C4-2B (cell line): Measurements from ENCODE around the gene UBN2.
A peak's percentile ranks its signal among the peaks of the same experiment; 100 is the strongest.

Source experiments
- H3K27ac ChIP-seq: fragments of 450-650 bp; 2 replicates; pipeline ENCODE4 v1.5.1; 2017
- CTCF ChIP-seq: fragments of 450-650 bp; conservative IDR thresholded peaks from 2 replicates; pipeline ENCODE4 v1.5.1; 2017; ENCODE audit warnings: mild to moderate bottlenecking
- ZFX ChIP-seq: fragments of 450-650 bp; IDR thresholded peaks from 2 replicates; pipeline ENCODE4 v1.6.1; 2017

The UBN2 gene

GRCh38 chr7:139341058-139341775 lies 110.2 kb downstream of the UBN2 start, which contains the start of gene FMC1:
Gene FMC1 (plus strand): TSS chr7:139341337. CDS start chr7:139341385, 48 bp downstream.
- TF ChIP-seq CTCF (no peak; the same call in 1 of the 2 replicates), ZFX (peak; percentile 88)
- H3K27ac ChIP-seq, result peak within 1 kb of the TSS; percentile 97

- TF ChIP-seq ZFX (no peak), CTCF (no peak)
- H3K27ac ChIP-seq, result peak overlapping the region; percentile 97
Measured at GRCh38 chr7:139341776-139342226, 110.8 kb downstream of the UBN2 start.

- H3K27ac ChIP-seq, result no peak overlapping the region
- TF ChIP-seq ZFX (no peak), CTCF (no peak)
Measured at GRCh38 chr7:139345042-139345441, 114.0 kb downstream of the UBN2 start.

GRCh38 chr7:139351027-139351426 lies 120.0 kb downstream of the UBN2 start:
- H3K27ac ChIP-seq, result no peak overlapping the region
- no peak for TF ChIP-seq ZFX
- TF ChIP-seq CTCF, result no peak

- TF ChIP-seq ZFX (no peak), CTCF (no peak)
- H3K27ac ChIP-seq, result no peak overlapping the region
Measured at GRCh38 chr7:139354729-139355128, 123.7 kb downstream of the UBN2 start.

GRCh38 chr7:139355320-139355719 lies 124.3 kb downstream of the UBN2 start:
- H3K27ac ChIP-seq, result no peak overlapping the region
- no peak for TF ChIP-seq ZFX
- no peak for TF ChIP-seq CTCF
